GM19463 (cell line): ENCODE results near the gene CHAD.

ENCODE experiments used
- ATAC-seq: cut with Tn5 transposase; IDR thresholded peaks from one replicate; pipeline ENCODE4 v1.9.1; 2021; ENCODE audit warnings: mild to moderate bottlenecking, moderate library complexity; ENCODE audit not compliant: unreplicated experiment

Gene CHAD

GRCh38 chr17:50458701-50459676 is 9.7 kb downstream of the CHAD start:
- no peak for ATAC-seq

GRCh38 chr17:50458270-50458669 is 10.4 kb downstream of the CHAD start:
- no peak for ATAC-seq

- ATAC-seq, result no peak
Observed at GRCh38 chr17:50457621-50458020, 11.1 kb downstream of the CHAD start.

- no peak for ATAC-seq
Observed at GRCh38 chr17:50453901-50454300, 14.8 kb downstream of the CHAD start.

- ATAC-seq, result no peak
Observed at GRCh38 chr17:50452630-50453300, 15.9 kb downstream of the CHAD start.

GRCh38 chr17:50451943-50452629 is 16.6 kb downstream of the CHAD start:
- ATAC-seq, result no peak

GRCh38 chr17:50448643-50449042 is 20.0 kb downstream of the CHAD start:
- ATAC-seq, result no peak

- no peak for ATAC-seq
Observed at GRCh38 chr17:50447870-50448595, 20.6 kb downstream of the CHAD start.

GRCh38 chr17:50445730-50446325 is 22.9 kb downstream of the CHAD start:
- no peak for ATAC-seq

GRCh38 chr17:50444841-50445715 is 23.6 kb downstream of the CHAD start:
- no peak for ATAC-seq

- no peak for ATAC-seq
Observed at GRCh38 chr17:50443505-50443974, 25.1 kb downstream of the CHAD start.

GRCh38 chr17:50440838-50441829 is 27.5 kb downstream of the CHAD start:
- ATAC-seq, result no peak

GRCh38 chr17:50440172-50440837 is 28.4 kb downstream of the CHAD start:
- ATAC-seq, result no peak

- ATAC-seq, result no peak
Observed at GRCh38 chr17:50439008-50439407, 29.7 kb downstream of the CHAD start.

- no peak for ATAC-seq
Observed at GRCh38 chr17:50437409-50437808, 31.3 kb downstream of the CHAD start.

- no peak for ATAC-seq
Observed at GRCh38 chr17:50432125-50432762, 36.4 kb downstream of the CHAD start.
